ENCODE results near the gene MSLN.

MSLN gene

DNA sequence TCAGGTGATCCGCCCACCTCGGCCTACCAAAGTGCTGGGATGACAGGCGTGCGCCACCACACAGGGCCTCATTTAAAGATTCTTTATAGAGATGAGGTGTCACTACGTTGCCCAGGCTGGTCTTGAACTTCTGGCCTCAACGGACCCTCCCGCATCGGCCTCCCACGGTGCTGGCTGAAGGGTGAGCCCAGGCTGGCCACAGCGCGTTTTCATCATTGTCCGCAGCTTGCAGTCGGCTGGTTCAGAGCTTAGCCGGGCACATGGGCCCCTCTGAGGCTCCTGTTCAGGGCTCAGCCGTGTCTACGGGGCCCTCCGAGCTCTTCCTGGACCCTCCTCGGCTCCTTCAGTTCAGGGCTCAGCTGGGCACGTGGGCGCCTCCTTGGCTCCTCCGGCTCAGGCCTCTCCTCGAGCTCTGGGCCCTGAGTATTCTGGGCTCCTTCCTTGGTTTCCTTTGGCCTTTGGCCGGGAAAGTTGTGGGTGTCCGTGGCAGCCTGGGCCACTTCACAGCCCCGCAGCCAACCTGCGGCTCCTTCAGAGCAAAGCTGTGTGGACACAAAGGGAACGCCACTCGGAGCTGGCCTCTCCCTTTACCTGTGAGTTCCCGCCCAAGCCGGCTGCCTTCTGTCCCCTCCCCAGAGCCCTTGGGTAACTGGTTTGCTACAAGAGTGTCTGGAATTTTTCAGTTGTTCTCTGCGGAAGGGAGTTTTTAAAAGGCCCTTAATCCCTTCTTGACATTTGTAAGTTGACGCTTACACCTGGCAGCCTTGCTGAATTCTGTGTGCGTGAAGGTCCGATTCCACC lies 1.2 kb upstream of the MSLN start:
- no peak overlapping the region for H3K27ac ChIP-seq
- H3K4me1 ChIP-seq, result peaks cover 0 to 4% (median 0%) of the 10 kb centered on the region in 4 donors
- no peaks in the 10 kb centered on the region for H3K36me3 ChIP-seq
- H3K27me3 ChIP-seq, result peaks cover 0 to 41% of the 10 kb centered on the region in 2 donors
- intact Hi-C loops (cut with DNase I; ENCODE audit: low total_unique reads), result no loop called here
- no peaks in the 10 kb centered on the region for H3K9me3 ChIP-seq
- DNase-seq, result no peak
- no peak overlapping the region for H3K4me3 ChIP-seq
- TF ChIP-seq, protein P1, sequence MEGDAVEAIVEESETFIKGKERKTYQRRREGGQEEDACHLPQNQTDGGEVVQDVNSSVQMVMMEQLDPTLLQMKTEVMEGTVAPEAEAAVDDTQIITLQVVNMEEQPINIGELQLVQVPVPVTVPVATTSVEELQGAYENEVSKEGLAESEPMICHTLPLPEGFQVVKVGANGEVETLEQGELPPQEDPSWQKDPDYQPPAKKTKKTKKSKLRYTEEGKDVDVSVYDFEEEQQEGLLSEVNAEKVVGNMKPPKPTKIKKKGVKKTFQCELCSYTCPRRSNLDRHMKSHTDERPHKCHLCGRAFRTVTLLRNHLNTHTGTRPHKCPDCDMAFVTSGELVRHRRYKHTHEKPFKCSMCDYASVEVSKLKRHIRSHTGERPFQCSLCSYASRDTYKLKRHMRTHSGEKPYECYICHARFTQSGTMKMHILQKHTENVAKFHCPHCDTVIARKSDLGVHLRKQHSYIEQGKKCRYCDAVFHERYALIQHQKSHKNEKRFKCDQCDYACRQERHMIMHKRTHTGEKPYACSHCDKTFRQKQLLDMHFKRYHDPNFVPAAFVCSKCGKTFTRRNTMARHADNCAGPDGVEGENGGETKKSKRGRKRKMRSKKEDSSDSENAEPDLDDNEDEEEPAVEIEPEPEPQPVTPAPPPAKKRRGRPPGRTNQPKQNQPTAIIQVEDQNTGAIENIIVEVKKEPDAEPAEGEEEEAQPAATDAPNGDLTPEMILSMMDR (IDR thresholded peaks at IDR 0.05), result no peak

DNA sequence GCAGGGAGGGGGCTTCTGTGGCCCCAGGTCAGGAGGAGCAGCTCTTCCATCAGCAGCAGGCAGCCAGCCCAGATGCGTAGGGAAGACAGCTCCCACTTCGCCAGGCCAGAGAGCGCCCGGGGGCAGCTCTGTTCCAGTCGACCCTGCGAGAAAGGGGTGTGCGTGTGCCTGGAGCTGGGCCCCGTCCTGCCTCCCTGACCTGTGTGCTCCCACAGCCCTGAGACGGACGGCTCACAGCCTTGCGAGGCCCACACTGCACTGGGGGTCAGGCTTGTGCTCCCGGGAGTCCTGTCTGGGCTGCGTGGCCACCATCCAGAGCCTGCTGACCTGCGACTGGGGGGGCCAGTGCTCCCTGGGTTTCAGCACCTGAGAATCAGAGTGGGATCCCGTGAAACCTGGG lies 469 bp upstream of the MSLN start:
- intact Hi-C loops (cut with DNase I; ENCODE audit: low total_unique reads), result no loop called here
- H3K27me3 ChIP-seq, result peaks cover 0 to 47% of the 10 kb centered on the region in 2 donors
- no peak for DNase-seq
- no peak overlapping the region for H3K4me3 ChIP-seq
- TF ChIP-seq, protein P1 (IDR thresholded peaks at IDR 0.05), result no peak
- no peaks in the 10 kb centered on the region for H3K36me3 ChIP-seq
- H3K4me1 ChIP-seq, result peaks cover 0 to 4% (median 0%) of the 10 kb centered on the region in 4 donors
- no peaks in the 10 kb centered on the region for H3K9me3 ChIP-seq
- no peak overlapping the region for H3K27ac ChIP-seq

DNA sequence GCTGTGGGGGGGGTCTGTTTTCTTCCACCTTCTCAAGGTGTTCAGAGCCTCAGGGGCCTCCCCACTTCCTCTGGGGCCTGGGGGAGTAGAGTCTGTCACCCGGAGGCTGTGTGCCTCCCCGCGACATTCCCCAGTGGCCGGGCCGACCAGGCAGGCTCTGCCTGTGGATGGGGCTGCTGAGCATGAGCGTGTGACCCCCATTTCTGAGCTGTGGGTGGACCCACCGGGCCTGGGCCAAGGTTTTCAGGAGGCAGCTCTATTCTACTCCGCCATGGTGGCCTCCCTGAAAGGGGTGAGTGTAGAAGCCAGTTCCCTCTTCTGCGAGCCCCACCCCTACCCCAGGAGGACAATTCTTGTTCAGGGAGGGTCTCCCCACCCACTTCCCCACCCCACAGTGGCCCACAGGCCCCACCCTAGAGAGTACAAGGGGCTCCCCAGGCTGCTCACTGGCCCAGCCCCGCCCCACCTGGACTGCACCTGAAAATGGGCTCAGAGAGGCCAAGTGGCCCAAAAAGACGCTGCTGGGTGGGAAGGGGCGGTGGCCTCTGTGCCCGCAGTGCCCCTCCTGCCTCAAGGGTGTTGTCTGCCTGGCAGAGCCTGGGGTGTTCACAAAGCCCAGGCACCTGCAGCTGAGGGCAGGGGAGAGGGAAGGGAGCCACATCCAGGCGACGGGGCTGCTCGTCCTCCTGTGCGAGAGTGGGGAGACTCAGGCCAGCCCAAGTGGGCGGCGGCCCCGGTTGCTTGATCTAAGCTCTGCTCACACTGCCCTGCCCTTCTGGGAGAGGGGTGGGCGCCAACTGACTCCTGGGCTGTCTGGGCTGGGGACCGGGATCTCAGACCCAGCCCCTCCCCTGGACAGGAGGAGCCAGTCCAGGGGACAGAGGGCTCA lies 1.3 kb downstream of the MSLN start:
- H3K27me3 ChIP-seq, result peaks cover 0 to 62% of the 10 kb centered on the region in 2 donors
- intact Hi-C loops (cut with DNase I; ENCODE audit: low total_unique reads), result no loop called here
- TF ChIP-seq, protein P1 (IDR thresholded peaks at IDR 0.05), result no peak

DNA sequence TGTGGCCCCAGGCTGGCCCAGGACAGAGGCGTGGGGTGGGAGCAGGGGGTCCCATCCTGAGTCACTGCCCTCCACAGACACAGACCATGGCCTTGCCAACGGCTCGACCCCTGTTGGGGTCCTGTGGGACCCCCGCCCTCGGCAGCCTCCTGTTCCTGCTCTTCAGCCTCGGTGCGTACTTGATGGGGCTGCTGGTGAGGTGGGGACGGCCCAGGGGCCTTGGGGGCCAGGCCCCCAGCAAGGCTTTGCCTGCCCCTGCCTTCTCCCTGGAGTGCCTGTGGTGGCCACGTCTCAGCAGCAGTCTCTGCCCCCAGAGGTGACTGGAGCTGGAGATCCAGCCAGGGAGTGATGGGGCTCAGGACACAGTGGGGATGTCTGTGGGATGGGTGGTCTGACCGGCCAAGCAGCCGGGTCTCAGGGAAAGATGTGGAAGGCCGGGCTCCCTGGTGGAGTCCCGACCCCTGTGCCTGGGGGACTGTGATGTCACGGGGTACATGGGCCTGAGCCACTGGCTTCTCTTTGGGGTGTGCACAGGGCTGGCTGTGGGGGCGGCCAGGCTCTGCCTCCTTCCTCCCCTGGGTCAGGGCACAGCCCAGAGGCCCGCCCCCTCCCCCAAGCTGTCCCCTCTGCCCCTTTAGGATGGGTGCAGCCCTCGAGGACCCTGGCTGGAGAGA lies 2.2 kb downstream of the MSLN start:
- no peaks in the 10 kb centered on the region for H3K36me3 ChIP-seq
- no peaks in the 10 kb centered on the region for H3K9me3 ChIP-seq
- no peak overlapping the region for H3K4me3 ChIP-seq
- no peak overlapping the region for H3K27ac ChIP-seq
- H3K27me3 ChIP-seq, result peaks cover 0 to 65% of the 10 kb centered on the region in 2 donors
- no peak for DNase-seq
- H3K4me1 ChIP-seq, result peaks cover 0 to 4% (median 0%) of the 10 kb centered on the region in 4 donors
- intact Hi-C loops (cut with DNase I; ENCODE audit: low total_unique reads), result no loop called here
- TF ChIP-seq, protein P1 (IDR thresholded peaks at IDR 0.05), result no peak

More for the DNA sequence above, 1.3 kb downstream of the MSLN start:
- no peak for DNase-seq
- Histone ChIP-seq H3K9me3 (no peaks in the 10 kb centered on the region), H3K4me1 (peaks cover 0 to 4% (median 0%) of the 10 kb centered on the region in 4 donors), H3K4me3 (no peak overlapping the region), H3K27ac (no peak overlapping the region), H3K36me3 (no peaks in the 10 kb centered on the region)

DNA sequence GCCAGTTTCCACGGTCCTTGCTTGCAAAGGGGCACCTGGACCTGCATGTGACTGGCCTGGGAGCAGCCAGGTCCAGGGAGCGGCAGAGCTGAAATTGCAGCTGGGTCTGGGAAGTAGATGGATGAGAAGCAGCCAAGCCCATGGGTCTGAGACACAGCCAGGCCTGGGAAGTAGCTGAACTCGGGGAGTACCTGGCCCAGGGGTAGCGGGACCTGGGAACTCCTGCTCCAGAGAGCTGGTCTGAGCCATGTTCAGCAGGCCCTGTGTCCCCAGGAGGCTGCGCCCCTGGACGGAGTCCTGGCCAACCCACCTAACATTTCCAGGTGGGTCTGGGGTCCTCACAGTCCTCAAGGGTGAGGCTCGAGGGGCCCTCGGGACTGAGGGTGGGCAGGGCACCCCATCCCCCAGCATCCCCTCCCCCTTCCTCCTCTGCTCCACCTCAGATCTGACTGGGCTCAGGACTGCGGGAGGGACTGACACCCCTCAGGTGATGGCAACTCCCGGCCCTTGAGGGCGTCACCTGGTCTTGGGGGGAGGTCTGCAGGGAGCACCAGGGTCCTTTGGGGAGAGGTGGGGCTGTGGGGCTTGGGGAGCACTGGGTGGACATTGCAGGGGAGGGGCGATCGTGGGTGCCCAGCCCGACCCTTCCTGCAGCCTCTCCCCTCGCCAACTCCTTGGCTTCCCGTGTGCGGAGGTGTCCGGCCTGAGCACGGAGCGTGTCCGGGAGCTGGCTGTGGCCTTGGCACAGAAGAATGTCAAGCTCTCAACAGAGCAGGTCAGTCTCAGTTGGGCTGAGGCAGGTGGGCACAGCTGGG lies 3.0 kb downstream of the MSLN start:
- Histone ChIP-seq H3K9me3 (no peaks in the 10 kb centered on the region), H3K36me3 (no peaks in the 10 kb centered on the region), H3K4me3 (no peak overlapping the region), H3K4me1 (peaks cover 0 to 4% (median 0%) of the 10 kb centered on the region in 4 donors), H3K27me3 (peaks cover 0 to 66% of the 10 kb centered on the region in 2 donors), H3K27ac (no peak overlapping the region)
- TF ChIP-seq, protein P1 (IDR thresholded peaks at IDR 0.05), result no peak
- DNase-seq, result no peak
- intact Hi-C loops (cut with DNase I; ENCODE audit: low total_unique reads), result no loop called here

All from tibial artery (tissue), 4 donors.